Thyroid gland (tissue), 4 donors: ENCODE measurements around the gene ZNF408. TPM values are rescaled to one million over a fixed set of nuclear protein-coding genes. Genes with fewer than 3 reads are reported as not detected.
A peak's percentile ranks its signal among the peaks of the same experiment; 100 is the strongest.
"Not testable (repeated sequence)": the region's sequence is repeated elsewhere in the genome, so short reads cannot be mapped to it uniquely, and the experiment has no call there.

Experiments
- DNase-seq, 2 donors: peaks; one replicate each; pipeline ENCODE4 v3.0.0-alpha.2; 2019
- H3K27ac ChIP-seq, 3 donors: fragments of 200-600 bp; sonication (generic); 1 replicate in 2 of 3; 2 replicates in 1 of 3; pipeline ENCODE4 v1.5.1; 2016 to 2019; ENCODE audit warnings: mild to moderate bottlenecking in 1 of 3, moderate library complexity in 1 of 3
- H3K27me3 ChIP-seq: fragments of 200-600 bp; sonication (generic); one replicate; pipeline ENCODE4 v1.5.1; 2019
- H3K36me3 ChIP-seq, 2 donors: fragments of 200-600 bp; sonication (generic); one replicate each; pipeline ENCODE4 v1.5.1; 2016 to 2019
- H3K4me1 ChIP-seq, 2 donors: fragments of 200-600 bp; sonication (generic); one replicate each; pipeline ENCODE4 v1.5.1; 2017 to 2019
- H3K4me3 ChIP-seq, 3 donors: fragments of 200-600 bp; sonication (generic); replicated peaks in 1 of 3; 1 replicate in 2 of 3; 2 replicates in 1 of 3; pipeline ENCODE4 v1.5.1; 2016; ENCODE audit warnings: mild to moderate bottlenecking in 1 of 3
- H3K9me3 ChIP-seq: fragments of 200-600 bp; sonication (generic); one replicate; pipeline ENCODE4 v1.5.1; 2017
- CTCF ChIP-seq, 6 experiments: fragments of 200-600 bp in 3 of 6; fragments of 450-650 bp in 3 of 6; sonication (generic) in 3 of 6; IDR thresholded peaks; one replicate each; pipeline ENCODE4 v1.5.1; 2016 to 2019; ENCODE audit warnings: antibody characterized with exemption in 6 of 6, mild to moderate bottlenecking in 2 of 6, inconsistent platforms in 1 of 6, moderate library complexity in 1 of 6
- POLR2A ChIP-seq, 2 donors: fragments of 450-650 bp; IDR thresholded peaks; one replicate each; pipeline ENCODE4 v1.6.1; 2017; ENCODE audit warnings: antibody characterized with exemption in 2 of 2, mild to moderate bottlenecking in 2 of 2, moderate library complexity in 1 of 2
- WGBS, 2 donors: methylation state at CpG; one replicate each; pipeline ENCODE4 v1.1.5; 2017; 5-methylcytosine and 5-hydroxymethylcytosine counted together
- intact Hi-C: fragments of 100-400 bp; cut with DNase I; formaldehyde crosslinking; loops from one replicate; pipeline ENCODE4 v1.15.1; 2023
- total RNA-seq, 4 donors: library from RNA; depleted of rRNA; stranded (reverse); fragments of >200 nt; gene quantifications; one replicate each; pipeline ENCODE4 v1.2.3, GENCODE V29; 2016

ZNF408 gene
- total RNA-seq, 4 donors from 2014 or later = 9.8 to 17.8 (median 12.5) TPM

GRCh38 chr11:46698597-46698996 lies 2.2 kb upstream of the ZNF408 start:
- Histone ChIP-seq H3K4me3 (no peak overlapping the region), H3K27me3 (no peaks in the 10 kb centered on the region), H3K4me1 (peaks cover 16 to 34% of the 10 kb centered on the region in 2 donors), H3K9me3 (no peaks in the 10 kb centered on the region), H3K27ac (no peak overlapping the region), H3K36me3 (peaks cover 23 to 27% of the 10 kb centered on the region in 2 donors)
- DNase-seq = no peak
- 70 to 89% methylated on average over 1 of the region's 1 CpG for WGBS, 2 donors
- intact Hi-C loops = no loop called here
- TF ChIP-seq POLR2A (IDR thresholded peaks at IDR 0.05) = no peak
- TF ChIP-seq CTCF (IDR thresholded peaks at IDR 0.05) = no peak

- intact Hi-C loops = no loop called here
- DNase-seq = no peak
- H3K4me3 ChIP-seq = peak overlapping the region; percentile 76 to 93 (median 89)
- peak overlapping the region; percentile 86 to 92 (median 88) for H3K27ac ChIP-seq
- peak in 1 of 6 experiments; percentile 2 for TF ChIP-seq CTCF (IDR thresholded peaks at IDR 0.05)
- TF ChIP-seq POLR2A (IDR thresholded peaks at IDR 0.05) = no peak
- peaks cover 16 to 34% of the 10 kb centered on the region in 2 donors for H3K4me1 ChIP-seq
- H3K27me3 ChIP-seq = no peaks in the 10 kb centered on the region
- H3K36me3 ChIP-seq = peaks cover 28 to 34% of the 10 kb centered on the region in 2 donors
- no peaks in the 10 kb centered on the region for H3K9me3 ChIP-seq
- WGBS, 2 donors = 1% methylated on average over 29 of the region's 29 CpGs
Measured at GRCh38 chr11:46701078-46701654, 335 bp downstream of the ZNF408 start.

- Histone ChIP-seq H3K27me3 (no peaks in the 10 kb centered on the region), H3K9me3 (no peaks in the 10 kb centered on the region), H3K4me1 (peaks cover 8% of the 10 kb centered on the region in 2 donors), H3K27ac (no peak overlapping the region), H3K36me3 (peaks cover 38 to 44% of the 10 kb centered on the region in 2 donors), H3K4me3 (no peak overlapping the region)
- DNase-seq = no peak
- 98 to 99% methylated on average over 26 to 27 of the region's 31 CpGs for WGBS, 2 donors
- intact Hi-C loops = no loop called here
- TF ChIP-seq CTCF (IDR thresholded peaks at IDR 0.05) (no peak), POLR2A (IDR thresholded peaks at IDR 0.05) (no peak)
Measured at GRCh38 chr11:46705070-46705688, 4.3 kb downstream of the ZNF408 start.

GRCh38 chr11:46706886-46707285 lies 6.1 kb downstream of the ZNF408 start:
- Histone ChIP-seq H3K27me3 (no peaks in the 10 kb centered on the region), H3K9me3 (no peaks in the 10 kb centered on the region), H3K27ac (no peak overlapping the region), H3K4me1 (peaks cover 1 to 4% of the 10 kb centered on the region in 2 donors), H3K4me3 (no peak overlapping the region), H3K36me3 (peaks cover 38 to 44% of the 10 kb centered on the region in 2 donors)
- intact Hi-C loops = no loop called here
- no peak for DNase-seq
- TF ChIP-seq CTCF (IDR thresholded peaks at IDR 0.05) (no peak), POLR2A (IDR thresholded peaks at IDR 0.05) (no peak)
- 87 to 90% methylated on average over 7 of the region's 7 CpGs for WGBS, 2 donors

GRCh38 chr11:46709351-46709750 lies 8.5 kb downstream of the ZNF408 start:
- DNase-seq, H3K27me3 ChIP-seq, H3K27ac ChIP-seq, intact Hi-C loops, H3K9me3 ChIP-seq, H3K4me3 ChIP-seq, H3K4me1 ChIP-seq: not testable (repeated sequence)
- H3K36me3 ChIP-seq = peaks cover 27 to 28% of the 10 kb centered on the region in 2 donors
- WGBS, 2 donors = 96 to 97% methylated on average over 9 of the region's 9 CpGs
